GM21576 (cell line): ENCODE results near the gene EPHB1.

Experiments used
- ATAC-seq: cut with Tn5 transposase; IDR thresholded peaks from one replicate; pipeline ENCODE4 v1.9.1; 2021; ENCODE audit warnings: mild to moderate bottlenecking, moderate library complexity; ENCODE audit not compliant: unreplicated experiment

EPHB1 gene

DNA sequence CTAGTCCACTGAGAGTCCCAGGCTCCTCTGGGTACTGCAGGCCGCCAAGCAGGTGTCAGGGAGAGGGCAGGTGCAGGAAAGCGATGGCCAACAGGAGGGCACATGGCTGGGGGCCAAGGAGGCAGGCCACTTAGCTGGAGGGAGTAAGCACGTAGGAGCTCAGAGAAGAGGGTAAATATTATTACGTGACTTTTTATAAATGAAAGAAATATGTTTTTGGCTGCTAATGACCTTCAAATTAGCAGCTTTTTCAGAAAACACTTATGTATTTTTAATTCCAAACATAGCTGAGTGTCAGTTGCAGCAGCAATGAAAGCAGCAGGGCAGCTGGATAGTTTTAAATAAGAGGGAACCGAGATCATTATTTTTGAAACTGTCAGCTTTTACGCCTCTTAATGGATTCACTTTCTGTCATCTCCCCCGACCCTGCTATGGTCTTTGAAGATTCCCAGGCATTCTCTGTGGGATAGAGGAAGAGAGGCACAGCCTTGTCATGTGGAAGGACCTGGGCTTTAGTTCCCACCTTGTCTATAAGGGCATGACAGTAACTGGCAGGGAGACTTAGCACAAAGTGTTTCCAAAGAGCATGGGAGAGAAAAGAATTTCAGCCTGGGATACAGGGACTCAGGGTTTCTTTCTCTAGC, 477.1 kb downstream of the EPHB1 start:
- no peak for ATAC-seq

DNA sequence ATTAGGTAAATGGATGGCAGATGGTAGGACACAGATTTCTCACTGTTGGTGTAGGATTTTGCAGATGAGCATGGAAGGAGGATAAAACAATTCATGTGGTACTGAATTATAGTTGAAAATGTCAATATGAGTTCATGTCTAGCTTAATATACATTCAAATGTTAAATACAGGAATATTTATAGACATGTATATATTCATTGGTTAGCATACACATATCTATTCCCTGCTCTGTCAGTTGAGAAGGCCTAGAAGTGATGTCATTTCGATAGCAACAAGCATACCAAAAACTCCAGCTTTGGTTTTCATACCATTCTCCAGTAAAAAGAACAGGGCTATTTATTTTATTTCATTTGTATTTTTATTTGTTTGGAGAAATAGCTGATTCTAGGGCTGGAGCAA, 497.1 kb downstream of the EPHB1 start:
- ATAC-seq, result no peak

GRCh38 chr3:135301670-135302069, 506.6 kb downstream of the EPHB1 start:
- no peak for ATAC-seq

- no peak for ATAC-seq
Measured at GRCh38 chr3:135304378-135304777, 509.3 kb downstream of the EPHB1 start.
